Upper lobe of left lung (tissue), 6 donors: ENCODE results near the gene INKA1. TPM values are rescaled to one million over a fixed set of nuclear protein-coding genes. Genes with fewer than 3 reads are reported as not detected.

Experiments used
- ATAC-seq, 2 donors: fragments of 200-7000 bp; cut with Tn5 transposase; one replicate each; pipeline ENCODE4 v1.9.1; 2022; ENCODE audit warnings: mild to moderate bottlenecking in 2 of 2, moderate library complexity in 2 of 2; ENCODE audit not compliant: low FRiP score in 2 of 2
- DNase-seq, 2 donors: peaks; one replicate each; pipeline ENCODE4 v3.0.0-alpha.2; 2019 to 2020
- H3K27ac ChIP-seq, 4 donors: fragments of 200-600 bp; sonication (generic); one replicate each; pipeline ENCODE4 v1.5.1; 2016 to 2019
- H3K27me3 ChIP-seq, 4 donors: fragments of 200-600 bp; sonication (generic); one replicate each; pipeline ENCODE4 v1.5.1; 2017 to 2019
- H3K36me3 ChIP-seq, 4 donors: fragments of 200-600 bp; sonication (generic); one replicate each; pipeline ENCODE4 v1.5.1; 2016 to 2019
- H3K4me1 ChIP-seq, 4 donors: fragments of 200-600 bp; sonication (generic); one replicate each; pipeline ENCODE4 v1.5.1; 2018 to 2019
- H3K4me3 ChIP-seq, 4 donors: fragments of 200-600 bp; sonication (generic); one replicate each; pipeline ENCODE4 v1.5.1; 2017 to 2019; ENCODE audit warnings: mild to moderate bottlenecking in 2 of 4, moderate library complexity in 1 of 4
- H3K9me3 ChIP-seq, 4 donors: fragments of 200-600 bp; sonication (generic); one replicate each; pipeline ENCODE4 v1.5.1; 2018 to 2019
- CTCF ChIP-seq, 6 experiments: fragments of 450-650 bp in 4 of 6; fragments of 200-600 bp in 2 of 6; sonication (generic) in 2 of 6; IDR thresholded peaks; one replicate each; pipeline ENCODE4 v1.5.1; 2016 to 2019; ENCODE audit warnings: antibody characterized with exemption in 6 of 6
- EP300 ChIP-seq, 4 donors: sonication (generic); formaldehyde crosslinking; IDR thresholded peaks; one replicate each; pipeline ENCODE4 v1.5.1; 2017; ENCODE audit warnings: antibody characterized with exemption in 4 of 4, control low read depth in 2 of 4
- POLR2A ChIP-seq, 4 donors: fragments of 450-650 bp; IDR thresholded peaks; one replicate each; pipeline ENCODE4 v1.5.1; 2016 to 2017; ENCODE audit warnings: antibody characterized with exemption in 4 of 4, mild to moderate bottlenecking in 2 of 4
- POLR2AphosphoS5 ChIP-seq, 2 donors: sonication (generic); formaldehyde crosslinking; IDR thresholded peaks; one replicate each; pipeline ENCODE4 v1.5.1; 2017; ENCODE audit warnings: antibody characterized with exemption in 2 of 2
- WGBS, 2 donors: methylation state at CpG; one replicate each; pipeline ENCODE4 v1.1.5; 2017 to 2018; 5-methylcytosine and 5-hydroxymethylcytosine counted together
- total RNA-seq, 6 donors: library from RNA; depleted of rRNA in 4 of 6; stranded (reverse); fragments of >200 nt in 4 of 6; gene quantifications; one replicate each; pipeline versions ENCODE4 v1.1.0 to v1.2.1, GENCODE V29; 2016 to 2021
- donor health status: DM: no; HTN: no; CAD: no; lungs with moderate emphysema.
- donor health status: DM: no; HTN: yes; CAD: no; lungs with severe emphysema.

The INKA1 gene
- total RNA-seq, 6 donors from 2014 or later: 5.0 to 13.6 (median 7.4) TPM

DNA sequence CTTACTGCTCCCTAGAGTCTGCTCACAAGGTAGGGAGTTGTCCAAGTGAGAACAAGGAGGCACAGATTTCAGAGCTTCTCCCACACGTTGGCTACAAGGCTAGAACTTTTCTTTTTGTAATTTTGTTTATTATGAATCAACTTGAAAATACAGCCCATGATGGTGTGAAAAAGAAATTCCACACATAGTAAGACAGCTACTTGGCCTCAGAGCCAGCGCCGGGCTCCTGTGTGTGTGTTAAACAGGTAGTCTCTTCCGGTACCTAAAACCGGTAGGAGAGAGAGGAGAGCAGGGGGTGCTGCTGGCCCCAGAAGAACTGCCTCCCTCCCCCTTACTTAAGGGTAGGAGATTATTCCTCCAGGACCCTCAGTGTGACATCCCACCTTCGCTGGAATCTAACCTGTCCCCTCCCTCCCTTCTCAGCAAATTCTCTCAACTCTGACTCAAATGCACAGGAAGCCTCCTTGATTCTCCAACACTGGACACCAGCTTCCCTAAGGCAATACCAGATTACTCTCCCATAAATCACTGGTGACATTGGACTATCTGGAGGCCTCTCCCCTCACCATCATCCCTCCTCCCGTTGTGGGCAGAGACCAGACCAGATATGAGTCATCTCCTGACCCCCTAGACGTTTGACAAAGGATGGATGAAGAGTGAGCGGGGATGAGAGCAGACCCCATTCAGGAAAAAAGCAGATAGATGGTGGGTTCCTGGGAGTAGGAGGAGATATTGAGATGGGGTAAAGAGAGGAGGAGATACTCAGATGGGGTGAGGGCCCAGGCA is 12.2 kb upstream of the INKA1 start:
- Histone ChIP-seq H3K9me3 (no peaks in the 10 kb centered on the region), H3K27ac (no peak overlapping the region), H3K4me3 (no peak overlapping the region), H3K27me3 (no peaks in the 10 kb centered on the region), H3K4me1 (peaks cover 6 to 9% (median 7%) of the 10 kb centered on the region in 4 donors), H3K36me3 (no peaks in the 10 kb centered on the region)
- TF ChIP-seq POLR2A (IDR thresholded peaks at IDR 0.05) (no peak), EP300 (IDR thresholded peaks at IDR 0.05) (no peak), POLR2AphosphoS5 (IDR thresholded peaks at IDR 0.05) (no peak), CTCF (IDR thresholded peaks at IDR 0.05) (no peak)
- DNase-seq (no peak), ATAC-seq (no peak)
- WGBS, 2 donors: 67 to 72% methylated on average over 9 of the region's 9 CpGs

DNA sequence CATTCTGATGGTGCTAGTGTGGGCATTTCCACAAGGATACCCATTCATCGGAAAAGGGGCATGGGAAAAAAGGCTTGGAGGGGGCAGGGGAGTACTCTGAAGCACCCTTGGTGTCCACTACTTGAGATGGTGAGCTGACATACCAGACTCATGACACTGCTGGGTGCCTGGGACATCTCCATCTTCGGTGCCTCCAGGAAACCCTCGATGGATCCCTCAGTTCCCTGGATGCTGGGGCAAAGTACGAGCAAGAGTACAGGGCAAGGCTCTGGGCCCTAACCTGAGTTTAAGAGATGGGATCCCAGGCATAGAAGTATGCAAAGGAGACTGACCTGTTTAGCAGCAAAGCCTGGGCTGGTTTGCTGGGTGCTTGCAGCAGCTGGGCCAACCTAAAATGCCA is 11.5 kb upstream of the INKA1 start:
- WGBS, 2 donors: 88 to 90% methylated on average over 1 to 4 of the region's 4 CpGs
- DNase-seq (no peak), ATAC-seq (no peak)
- Histone ChIP-seq H3K4me1 (peaks cover 6 to 9% (median 7%) of the 10 kb centered on the region in 4 donors), H3K9me3 (no peaks in the 10 kb centered on the region), H3K27me3 (no peaks in the 10 kb centered on the region), H3K36me3 (no peaks in the 10 kb centered on the region), H3K4me3 (no peak overlapping the region), H3K27ac (no peak overlapping the region)
- TF ChIP-seq CTCF (IDR thresholded peaks at IDR 0.05) (no peak), EP300 (IDR thresholded peaks at IDR 0.05) (no peak), POLR2AphosphoS5 (IDR thresholded peaks at IDR 0.05) (no peak), POLR2A (IDR thresholded peaks at IDR 0.05) (no peak)

- WGBS, 2 donors: 91 to 94% methylated on average over 9 to 10 of the region's 10 CpGs
- TF ChIP-seq POLR2AphosphoS5 (IDR thresholded peaks at IDR 0.05): no peak
- no peak for TF ChIP-seq CTCF (IDR thresholded peaks at IDR 0.05)
- no peak for TF ChIP-seq EP300 (IDR thresholded peaks at IDR 0.05)
- no peak for TF ChIP-seq POLR2A (IDR thresholded peaks at IDR 0.05)
- H3K27me3 ChIP-seq: no peaks in the 10 kb centered on the region
These were observed 10.5 kb upstream of the INKA1 start for GRCh38 chr3:49792371-49793150.

GRCh38 chr3:49793486-49794085 is 9.5 kb upstream of the INKA1 start:
- 84 to 95% methylated on average over 11 to 13 of the region's 13 CpGs for WGBS, 2 donors
- H3K4me1 ChIP-seq: no peaks in the 10 kb centered on the region
- H3K27ac ChIP-seq: no peak overlapping the region
- no peaks in the 10 kb centered on the region for H3K27me3 ChIP-seq
- DNase-seq (no peak), ATAC-seq (no peak)
- H3K4me3 ChIP-seq: no peak overlapping the region
- TF ChIP-seq POLR2A (IDR thresholded peaks at IDR 0.05) (no peak), POLR2AphosphoS5 (IDR thresholded peaks at IDR 0.05) (no peak), CTCF (IDR thresholded peaks at IDR 0.05) (no peak), EP300 (IDR thresholded peaks at IDR 0.05) (no peak)
- no peaks in the 10 kb centered on the region for H3K36me3 ChIP-seq
- no peaks in the 10 kb centered on the region for H3K9me3 ChIP-seq

More at GRCh38 chr3:49792371-49793150, 10.5 kb upstream of the INKA1 start:
- DNase-seq (no peak), ATAC-seq (no peak)
- H3K4me1 ChIP-seq: no peaks in the 10 kb centered on the region
- H3K36me3 ChIP-seq: no peaks in the 10 kb centered on the region
- no peaks in the 10 kb centered on the region for H3K9me3 ChIP-seq
- H3K27ac ChIP-seq: no peak overlapping the region
- no peak overlapping the region for H3K4me3 ChIP-seq
